Caco-2 (cell line): Measurements from ENCODE around the gene RAD18. TPM values are rescaled to one million over a fixed set of nuclear protein-coding genes. Genes with fewer than 3 reads are reported as not detected.

Source experiments
- BruUV-seq: library from RNA; stranded (reverse); fragments of 400-500 nt; replicated peaks from 2 replicates; lab custom pipeline; 2021; lab: Mats Ljungman, UMichigan
- CTCF ChIA-PET: fragments of 300-600 bp; sonication (Branson Sonifier 250); formaldehyde crosslinking; loops from one replicate; lab custom pipeline; 2022; ENCODE audit warnings: antibody characterized with exemption; lab: Charles Lee
- POLR2A ChIA-PET: fragments of 300-600 bp; sonication (Branson Sonifier 250); formaldehyde crosslinking; loops from one replicate; lab custom pipeline; 2022; ENCODE audit warnings: antibody characterized with exemption; lab: Charles Lee
- DNase-seq, 2 experiments: peaks; one replicate each; pipeline versions ENCODE4 v3.0.0 to v3.0.0-alpha.2; 2020 to 2022
- H3K27me3 ChIP-seq: replicated peaks from 2 replicates; pipeline ENCODE4 v1.6.0; 2011; ENCODE audit warnings: low read length; ENCODE audit not compliant: control insufficient read depth, insufficient read depth
- H3K36me3 ChIP-seq: 2 replicates; pipeline ENCODE4 v1.5.1; 2011; ENCODE audit warnings: low read length; ENCODE audit not compliant: control insufficient read depth, insufficient read depth
- H3K4me1 ChIP-seq: fragments of 250-450 bp; sonication (Bioruptor Pico); 2 replicates; pipeline ENCODE4 v1.5.1; 2020; ENCODE audit warnings: mild to moderate bottlenecking
- H3K4me3 ChIP-seq: 2 replicates; pipeline ENCODE4 v1.5.1; 2011; ENCODE audit warnings: low read depth, mild to moderate bottlenecking, control low read depth, low read length
- H3K9me3 ChIP-seq: fragments of 250-450 bp; sonication (Bioruptor Pico); 2 replicates; pipeline ENCODE4 v1.5.1; 2020; ENCODE audit warnings: mild to moderate bottlenecking, moderate library complexity
- H3K27ac Mint-ChIP-seq: one replicate; pipeline ENCODE4 v1.8.0; 2022; ENCODE audit warnings: mixed read lengths; ENCODE audit not compliant: unreplicated experiment
- H3K27me3 Mint-ChIP-seq: one replicate; pipeline ENCODE4 v1.8.0; 2022; ENCODE audit warnings: mixed read lengths; ENCODE audit not compliant: insufficient read depth, unreplicated experiment
- H3K36me3 Mint-ChIP-seq: one replicate; pipeline ENCODE4 v1.8.0; 2022; ENCODE audit warnings: mild to moderate bottlenecking, mixed read lengths; ENCODE audit not compliant: insufficient read depth, unreplicated experiment
- H3K4me1 Mint-ChIP-seq: one replicate; pipeline ENCODE4 v1.8.0; 2022; ENCODE audit warnings: low read depth, mixed read lengths; ENCODE audit not compliant: unreplicated experiment
- H3K4me3 Mint-ChIP-seq: one replicate; pipeline ENCODE4 v1.8.0; 2022; ENCODE audit warnings: mild to moderate bottlenecking, moderate library complexity, mixed read lengths; ENCODE audit not compliant: unreplicated experiment
- H3K9me3 Mint-ChIP-seq: one replicate; pipeline ENCODE4 v1.8.0; 2022; ENCODE audit warnings: mixed read lengths; ENCODE audit not compliant: unreplicated experiment
- CTCF ChIP-seq, 2 experiments: fragments of 200-600 bp in 1 of 2; IDR thresholded peaks; 1 replicate in 1 of 2; 2 replicates in 1 of 2; pipeline versions ENCODE4 v1.5.1 to v1.8.0; 2011 to 2022; ENCODE audit warnings: antibody characterized with exemption in 1 of 2, control low read depth in 1 of 2, inconsistent platforms in 1 of 2, low read depth in 1 of 2, low read length in 1 of 2, mild to moderate bottlenecking in 1 of 2, moderate library complexity in 1 of 2; ENCODE audit not compliant: insufficient read depth in 1 of 2, severe bottlenecking in 1 of 2, unreplicated experiment in 1 of 2
- intact Hi-C: fragments of 100-400 bp; cut with micrococcal nuclease; formaldehyde crosslinking; loops from one replicate; pipeline ENCODE4 v1.10.0; 2022; ENCODE audit not compliant: unreplicated experiment
- total RNA-seq: library from RNA; stranded (reverse); gene quantifications from 2 replicates; pipeline ENCODE4 v1.2.3, GENCODE V29; 2022

Gene RAD18
- total RNA-seq, 1 experiment from 2014 or later: 19.3 TPM

GRCh38 chr3:8938021-8938420 lies 25.3 kb downstream of the RAD18 start:
- Mint-ChIP-seq H3K36me3 (peaks cover 17% of the 10 kb centered on the region), H3K9me3 (peaks cover 7% of the 10 kb centered on the region), H3K4me3 (no peak overlapping the region), H3K4me1 (no peaks in the 10 kb centered on the region), H3K27me3 (no peaks in the 10 kb centered on the region), H3K27ac (no peak overlapping the region)
- Histone ChIP-seq H3K4me1 (peaks cover 13% of the 10 kb centered on the region), H3K27me3 (no peaks in the 10 kb centered on the region), H3K4me3 (no peak overlapping the region), H3K9me3 (0 out of 2 replicates have a peak, but pooled peaks cover 3% of the 10 kb centered on the region), H3K36me3 (no peaks in the 10 kb centered on the region)
- peak in 1 of 2 experiments; percentile 23 for DNase-seq
- intact Hi-C loops: no loop called here
- TF ChIP-seq CTCF (IDR thresholded peaks at IDR 0.05; ENCODE audit: insufficient read depth in 1 of 2, low read depth in 1 of 2, low read length in 1 of 2, severe bottlenecking in 1 of 2, unreplicated experiment in 1 of 2): peak; percentile 35 to 56
- ChIA-PET CTCF (no interaction called here), POLR2A (no interaction called here)
- BruUV-seq: no TSS peak

GRCh38 chr3:8937064-8938020 lies 25.9 kb downstream of the RAD18 start:
- POLR2A ChIA-PET: no interaction called here
- no TSS peak for BruUV-seq

DNA sequence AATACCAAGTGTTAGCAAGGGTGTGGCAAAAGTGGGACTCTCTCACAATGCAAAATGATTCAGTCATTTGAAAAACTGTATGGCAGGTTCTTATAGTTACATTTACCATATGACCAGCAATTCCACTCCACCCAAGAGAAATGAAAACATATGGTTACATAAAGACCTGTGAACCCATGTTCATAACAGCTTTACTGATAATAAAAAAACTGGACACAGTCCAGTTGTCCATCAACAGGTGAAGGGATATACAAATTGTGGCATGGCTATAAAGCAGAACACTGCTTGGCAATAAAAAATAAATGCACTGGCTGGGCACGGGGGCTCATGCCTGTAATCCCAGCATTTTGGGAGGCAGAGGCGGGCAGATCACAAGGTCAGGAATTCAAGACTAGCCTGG lies 30.8 kb downstream of the RAD18 start:
- H3K9me3 Mint-ChIP-seq: peaks cover 9% of the 10 kb centered on the region
- Histone ChIP-seq H3K4me3 (no peak overlapping the region), H3K36me3 (no peaks in the 10 kb centered on the region), H3K4me1 (peaks cover 9% of the 10 kb centered on the region), H3K27me3 (no peaks in the 10 kb centered on the region), H3K9me3 (no peaks in the 10 kb centered on the region)
- no peak overlapping the region for H3K4me3 Mint-ChIP-seq
- ChIA-PET POLR2A (no interaction called here), CTCF (no interaction called here)
- H3K27ac Mint-ChIP-seq: no peak overlapping the region
- H3K36me3 Mint-ChIP-seq: peaks cover 6% of the 10 kb centered on the region
- TF ChIP-seq CTCF (IDR thresholded peaks at IDR 0.05; ENCODE audit: insufficient read depth in 1 of 2, low read depth in 1 of 2, low read length in 1 of 2, severe bottlenecking in 1 of 2, unreplicated experiment in 1 of 2): no peak
- no peak for DNase-seq
- intact Hi-C loops: no loop called here
- H3K27me3 Mint-ChIP-seq: no peaks in the 10 kb centered on the region
- H3K4me1 Mint-ChIP-seq: no peaks in the 10 kb centered on the region
- no TSS peak for BruUV-seq

More at GRCh38 chr3:8937064-8938020, 25.9 kb downstream of the RAD18 start:
- peaks cover 10% of the 10 kb centered on the region for H3K36me3 Mint-ChIP-seq
- no peak overlapping the region for H3K27ac Mint-ChIP-seq
- no peak for DNase-seq
- Histone ChIP-seq H3K4me1 (peaks cover 13% of the 10 kb centered on the region), H3K36me3 (no peaks in the 10 kb centered on the region), H3K27me3 (no peaks in the 10 kb centered on the region), H3K4me3 (no peak overlapping the region), H3K9me3 (no peaks in the 10 kb centered on the region)
- H3K4me3 Mint-ChIP-seq: no peak overlapping the region
- intact Hi-C loops: no loop called here
- CTCF ChIA-PET: no interaction called here
- H3K27me3 Mint-ChIP-seq: no peaks in the 10 kb centered on the region
- no peaks in the 10 kb centered on the region for H3K4me1 Mint-ChIP-seq
- no peak for TF ChIP-seq CTCF (IDR thresholded peaks at IDR 0.05; ENCODE audit: insufficient read depth in 1 of 2, low read depth in 1 of 2, low read length in 1 of 2, severe bottlenecking in 1 of 2, unreplicated experiment in 1 of 2)
- no peaks in the 10 kb centered on the region for H3K9me3 Mint-ChIP-seq
